ENCODE measurements around the gene CHRNA1.

Gene CHRNA1

GRCh38 chr2:174764280-174765255, at the start of gene CHRNA1:
Gene CHRNA1 (minus strand): TSS chr2:174764472. CDS start chr2:174764394, 78 bp downstream.
- in situ Hi-C loops (cut with MboI; ENCODE audit: low sequenced_read_pairs, unreplicated experiment): loop anchor here (25.0 kb wide), 1 partner anchor 223 kb away; no protein-coding TSS in a partner anchor
- DNase-seq (ENCODE audit: low spot score): peak; percentile 17
- TF ChIP-seq, protein P1, sequence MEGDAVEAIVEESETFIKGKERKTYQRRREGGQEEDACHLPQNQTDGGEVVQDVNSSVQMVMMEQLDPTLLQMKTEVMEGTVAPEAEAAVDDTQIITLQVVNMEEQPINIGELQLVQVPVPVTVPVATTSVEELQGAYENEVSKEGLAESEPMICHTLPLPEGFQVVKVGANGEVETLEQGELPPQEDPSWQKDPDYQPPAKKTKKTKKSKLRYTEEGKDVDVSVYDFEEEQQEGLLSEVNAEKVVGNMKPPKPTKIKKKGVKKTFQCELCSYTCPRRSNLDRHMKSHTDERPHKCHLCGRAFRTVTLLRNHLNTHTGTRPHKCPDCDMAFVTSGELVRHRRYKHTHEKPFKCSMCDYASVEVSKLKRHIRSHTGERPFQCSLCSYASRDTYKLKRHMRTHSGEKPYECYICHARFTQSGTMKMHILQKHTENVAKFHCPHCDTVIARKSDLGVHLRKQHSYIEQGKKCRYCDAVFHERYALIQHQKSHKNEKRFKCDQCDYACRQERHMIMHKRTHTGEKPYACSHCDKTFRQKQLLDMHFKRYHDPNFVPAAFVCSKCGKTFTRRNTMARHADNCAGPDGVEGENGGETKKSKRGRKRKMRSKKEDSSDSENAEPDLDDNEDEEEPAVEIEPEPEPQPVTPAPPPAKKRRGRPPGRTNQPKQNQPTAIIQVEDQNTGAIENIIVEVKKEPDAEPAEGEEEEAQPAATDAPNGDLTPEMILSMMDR (IDR thresholded peaks at IDR 0.05; ENCODE audit: borderline replicate concordance, control extremely low read depth, extremely low read depth, insufficient read depth, missing control alignments): no peak

- no peak for DNase-seq (ENCODE audit: low spot score)
- in situ Hi-C loops (cut with MboI; ENCODE audit: low sequenced_read_pairs, unreplicated experiment): no loop called here
- TF ChIP-seq, protein P1 (IDR thresholded peaks at IDR 0.05; ENCODE audit: borderline replicate concordance, control extremely low read depth, extremely low read depth, insufficient read depth, missing control alignments): no peak
Measured at GRCh38 chr2:174812037-174812436, 47.8 kb upstream of the CHRNA1 start.

DNA sequence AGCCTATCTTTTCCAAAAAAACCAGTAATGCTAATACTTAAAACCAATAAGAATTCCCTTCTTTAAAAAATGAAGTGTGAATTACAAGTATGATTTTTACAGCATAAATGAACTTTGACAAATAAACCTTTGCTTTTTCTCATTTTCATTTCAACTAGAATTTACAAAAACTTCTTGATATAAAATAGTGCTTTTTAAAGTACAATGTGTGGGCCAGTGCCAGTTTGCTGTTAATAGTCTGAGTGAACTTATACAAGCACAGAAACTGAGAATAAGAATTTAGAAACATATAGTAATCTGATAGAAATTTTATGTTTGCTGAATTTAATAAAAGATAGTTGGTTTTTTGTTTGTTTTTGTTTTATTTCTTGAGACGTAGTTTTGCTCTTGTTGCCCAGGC, 43.7 kb upstream of the CHRNA1 start:
- in situ Hi-C loops (cut with MboI; ENCODE audit: low sequenced_read_pairs, unreplicated experiment): no loop called here
- TF ChIP-seq, protein P1 (IDR thresholded peaks at IDR 0.05; ENCODE audit: borderline replicate concordance, control extremely low read depth, extremely low read depth, insufficient read depth, missing control alignments): no peak
- DNase-seq (ENCODE audit: low spot score): no peak

DNA sequence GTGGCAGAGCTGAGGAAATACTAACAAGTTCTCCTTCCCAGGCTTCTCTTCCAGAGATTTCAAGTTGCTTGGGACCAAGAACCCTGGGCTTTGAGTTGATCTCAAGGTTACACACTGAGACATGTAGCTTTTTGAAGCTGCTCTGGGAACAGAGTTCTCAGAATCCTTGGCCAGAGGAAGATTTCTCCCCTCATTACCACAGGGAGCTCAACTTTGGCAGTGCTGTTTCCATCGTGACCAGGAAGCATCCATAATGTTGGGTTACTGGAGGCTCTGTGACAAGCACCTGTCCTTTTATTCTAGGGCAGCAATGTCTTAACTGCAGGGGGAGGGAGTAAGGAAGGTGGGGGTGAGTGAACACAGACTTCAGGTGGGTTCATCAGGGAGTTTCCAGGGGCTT, 41.5 kb upstream of the CHRNA1 start:
- in situ Hi-C loops (cut with MboI; ENCODE audit: low sequenced_read_pairs, unreplicated experiment): no loop called here
- no peak for DNase-seq (ENCODE audit: low spot score)
- TF ChIP-seq, protein P1 (IDR thresholded peaks at IDR 0.05; ENCODE audit: borderline replicate concordance, control extremely low read depth, extremely low read depth, insufficient read depth, missing control alignments): no peak

GRCh38 chr2:174802459-174802858, 38.2 kb upstream of the CHRNA1 start:
- in situ Hi-C loops (cut with MboI; ENCODE audit: low sequenced_read_pairs, unreplicated experiment): no loop called here
- TF ChIP-seq, protein P1 (IDR thresholded peaks at IDR 0.05; ENCODE audit: borderline replicate concordance, control extremely low read depth, extremely low read depth, insufficient read depth, missing control alignments): no peak
- DNase-seq (ENCODE audit: low spot score): no peak

DNA sequence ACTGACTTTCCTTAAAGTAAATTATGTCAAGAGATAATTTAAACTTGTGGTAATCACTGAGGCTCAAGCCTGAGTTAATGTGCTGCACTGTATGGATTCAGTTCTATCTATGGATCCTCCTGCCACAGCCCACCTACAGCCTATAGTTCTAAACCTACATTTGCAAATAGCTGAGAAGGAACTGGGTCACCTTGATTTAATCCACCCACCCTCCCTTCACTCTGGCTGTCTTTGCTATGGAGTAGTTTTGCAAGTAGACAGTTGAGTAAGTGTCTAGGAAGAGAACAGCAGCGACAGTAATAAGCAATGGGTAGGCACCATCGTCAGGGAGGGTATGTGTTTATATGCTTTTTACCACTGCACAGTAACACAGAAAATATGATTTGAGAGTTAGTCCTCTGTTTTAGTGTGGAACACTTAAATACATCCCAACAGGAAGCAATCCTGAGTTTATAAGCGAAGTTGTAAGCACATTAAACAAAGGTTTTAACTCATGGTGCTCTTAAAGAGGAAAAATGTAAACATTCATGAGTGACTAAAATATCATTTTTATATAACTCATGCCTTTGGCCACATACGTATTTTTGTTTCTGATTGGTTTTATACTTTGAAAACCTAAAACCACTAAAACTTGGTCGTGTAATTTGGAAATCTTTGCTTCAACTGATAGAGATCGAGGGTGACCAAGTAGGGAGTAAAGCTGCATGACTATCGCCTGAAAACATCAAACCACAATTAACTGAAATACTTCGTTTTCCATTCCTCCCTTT, 36.3 kb upstream of the CHRNA1 start:
- no peak for DNase-seq (ENCODE audit: low spot score)
- in situ Hi-C loops (cut with MboI; ENCODE audit: low sequenced_read_pairs, unreplicated experiment): no loop called here
- TF ChIP-seq, protein P1 (IDR thresholded peaks at IDR 0.05; ENCODE audit: borderline replicate concordance, control extremely low read depth, extremely low read depth, insufficient read depth, missing control alignments): no peak

All from GM13976 (cell line).